ENCODE data around the gene OR2T12. TPM values are rescaled to one million over a fixed set of nuclear protein-coding genes. Genes with fewer than 3 reads are reported as not detected.
"Not testable (repeated sequence)": the region's sequence is repeated elsewhere in the genome, so short reads cannot be mapped to it uniquely, and the experiment has no call there.

The OR2T12 gene
- total RNA-seq = not detected
- long read RNA-seq = 0 reads

DNA sequence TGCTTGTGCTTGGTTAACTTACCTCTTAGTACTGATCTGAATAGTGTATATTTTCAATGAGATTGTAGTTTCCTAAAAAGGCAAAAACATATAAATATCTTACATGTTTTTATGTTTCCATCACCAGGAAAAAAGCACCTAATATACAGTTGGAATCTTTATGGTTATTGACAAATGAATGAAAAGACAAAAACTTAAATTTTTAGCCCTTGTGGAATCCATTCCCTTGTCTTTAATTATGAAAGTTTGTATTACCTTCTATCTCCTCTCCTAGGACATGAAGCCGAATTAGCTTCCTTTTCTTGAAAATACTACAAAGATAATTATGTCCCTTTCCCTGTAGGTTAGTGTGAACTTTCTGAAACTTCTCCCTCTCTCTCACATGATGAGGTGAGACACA is at the start of gene OR2T12:
OR2T12 (minus strand) TSS at position 101 of the 400 bp plus-strand sequence. CDS start 7,846 bp downstream, outside the sequence.
- ATAC-seq (no peak), DNase-seq (no peak)
- intact Hi-C loops (cut with micrococcal nuclease) = no loop called here

DNA sequence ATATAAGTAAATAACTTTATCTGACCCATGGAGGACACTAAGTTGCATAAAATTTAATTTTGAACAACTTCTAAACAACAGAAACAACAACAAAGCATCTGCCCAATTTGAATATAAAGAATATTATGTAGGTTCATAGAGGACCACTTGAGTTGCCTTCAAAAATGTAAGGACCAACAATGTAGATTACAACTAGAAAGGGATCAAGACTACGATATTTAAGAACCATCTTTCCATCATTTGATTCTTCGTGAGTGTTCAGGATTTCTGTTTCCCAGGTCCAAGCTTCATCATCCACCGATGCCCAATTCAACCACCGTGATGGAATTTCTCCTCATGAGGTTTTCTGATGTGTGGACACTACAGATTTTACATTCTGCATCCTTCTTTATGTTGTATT is 45.3 kb upstream of the OR2T12 start, which contains the start of gene OR14C36:
OR14C36 (plus strand) TSS at position 301 of the 400 bp plus-strand sequence; CDS start at position 301, 0 bp downstream.
- intact Hi-C loops (cut with micrococcal nuclease) = no loop called here
- ATAC-seq (no peak), DNase-seq (no peak)

GRCh38 chr1:248343451-248343850 is 40.2 kb upstream of the OR2T12 start:
- DNase-seq (no peak), ATAC-seq (no peak)

GRCh38 chr1:248324468-248324867 is 21.2 kb upstream of the OR2T12 start, which contains the start of gene OR2M7:
TSS of gene OR2M7 (minus strand) at chr1:248324568. CDS start at chr1:248324568, 0 bp downstream.
- no peak for ATAC-seq
- intact Hi-C loops (cut with micrococcal nuclease) = no loop called here
- no peak for DNase-seq

More at GRCh38 chr1:248343451-248343850, 40.2 kb upstream of the OR2T12 start:
- intact Hi-C loops (cut with micrococcal nuclease) = no loop called here

- no peak for ATAC-seq
- intact Hi-C loops (cut with micrococcal nuclease) = no loop called here
- DNase-seq = no peak
These were observed 13.6 kb upstream of the OR2T12 start for GRCh38 chr1:248316796-248317195.

- DNase-seq; ATAC-seq; intact Hi-C loops (cut with micrococcal nuclease): not testable (repeated sequence)
These were observed 3.5 kb upstream of the OR2T12 start for GRCh38 chr1:248306740-248307139.

- intact Hi-C loops (cut with micrococcal nuclease) = no loop called here
- DNase-seq = no peak
- no peak for ATAC-seq
These were observed 2.9 kb upstream of the OR2T12 start for GRCh38 chr1:248306103-248306502.

GRCh38 chr1:248305672-248306071 is 2.4 kb upstream of the OR2T12 start:
- ATAC-seq; intact Hi-C loops (cut with micrococcal nuclease); DNase-seq: not testable (repeated sequence)

GRCh38 chr1:248288391-248288790 is 14.8 kb downstream of the OR2T12 start:
- DNase-seq = no peak
- ATAC-seq = no peak
- intact Hi-C loops (cut with micrococcal nuclease) = no loop called here

DNA sequence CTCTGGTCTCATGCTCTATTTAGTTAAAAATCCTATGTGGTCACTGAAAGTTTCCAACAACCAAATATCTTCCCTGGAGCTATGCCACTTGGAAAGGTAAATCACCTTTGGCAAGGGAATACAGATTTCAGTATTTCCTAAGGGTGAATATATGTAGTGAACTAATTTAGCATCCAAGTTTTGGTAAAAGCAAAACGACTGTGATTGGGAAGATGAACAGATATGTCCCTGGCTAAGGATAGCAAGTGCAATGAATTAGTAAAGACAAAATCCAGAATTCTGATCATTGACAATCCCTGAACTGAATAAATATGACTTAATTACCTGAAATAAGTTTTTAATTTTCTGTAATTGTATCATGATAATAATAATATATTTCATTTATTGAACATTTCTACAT is 25.3 kb downstream of the OR2T12 start, which contains the start of gene OR2T33:
OR2T33 (minus strand) TSS at position 101 of the 400 bp plus-strand sequence. CDS start 4,162 bp downstream, outside the sequence.
- DNase-seq (no peak), ATAC-seq (no peak)
- intact Hi-C loops (cut with micrococcal nuclease) = no loop called here

DNA sequence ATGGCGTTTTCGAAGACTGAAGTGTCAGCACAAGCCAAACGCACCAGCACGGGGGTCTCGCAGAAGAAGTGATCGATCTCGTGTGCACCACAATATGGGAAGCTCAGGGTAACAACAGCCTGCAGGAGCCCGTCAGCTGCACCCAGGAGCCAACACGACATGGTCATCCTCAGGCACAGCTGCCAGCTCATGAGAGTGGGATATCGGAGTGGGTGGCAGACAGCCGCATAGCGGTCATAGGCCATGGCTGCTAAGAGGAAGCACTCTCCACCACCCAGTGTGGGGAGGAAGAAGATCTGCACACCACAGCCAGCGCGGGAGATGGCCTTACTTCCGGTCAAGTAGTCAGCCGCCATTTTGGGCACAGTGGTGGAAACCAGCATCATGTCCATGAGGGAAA is 30.0 kb downstream of the OR2T12 start:
- DNase-seq; ATAC-seq; intact Hi-C loops (cut with micrococcal nuclease): not testable (repeated sequence)

DNA sequence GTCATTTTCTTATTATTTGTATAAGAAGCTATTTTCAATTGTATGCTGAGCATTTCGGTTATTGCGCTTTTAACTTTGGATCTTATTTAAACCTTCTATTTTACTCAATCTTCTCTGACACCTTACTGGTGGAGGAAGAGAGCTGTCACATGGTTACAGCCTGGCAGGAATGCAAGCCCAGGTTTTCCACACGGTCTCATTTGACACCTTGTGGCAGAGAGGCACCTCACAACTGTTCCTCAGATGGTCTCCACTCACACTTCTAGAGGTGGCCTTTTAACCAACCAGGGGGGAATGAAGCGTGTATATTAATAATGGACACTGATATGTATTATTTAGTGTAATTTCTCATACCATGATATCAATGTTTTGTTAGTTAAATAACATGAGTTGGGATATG is 35.0 kb downstream of the OR2T12 start:
- intact Hi-C loops (cut with micrococcal nuclease) = no loop called here
- DNase-seq (no peak), ATAC-seq (no peak)

DNA sequence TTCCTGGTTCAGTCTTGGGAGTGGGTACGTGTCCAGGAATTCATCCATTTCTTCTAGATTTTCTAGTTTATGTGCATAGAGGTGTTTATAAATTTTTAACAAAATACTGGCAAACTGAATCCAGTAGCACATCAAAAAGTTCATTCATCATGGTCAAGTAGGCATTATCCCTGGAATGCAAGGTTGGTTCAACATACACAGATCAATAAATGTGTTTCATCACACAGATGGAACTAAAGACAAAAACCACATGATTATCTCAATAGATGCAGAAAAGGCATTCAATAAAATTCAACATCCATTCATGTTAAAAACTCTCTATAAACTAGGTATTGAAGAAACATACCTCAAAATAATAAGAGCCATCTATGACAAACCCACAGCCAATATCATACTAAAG is 43.9 kb downstream of the OR2T12 start:
- intact Hi-C loops (cut with micrococcal nuclease); DNase-seq; ATAC-seq: not testable (repeated sequence)

- intact Hi-C loops (cut with micrococcal nuclease) = no loop called here
- ATAC-seq (no peak), DNase-seq (no peak)
These were observed 60.0 kb downstream of the OR2T12 start for GRCh38 chr1:248243204-248243603.

Other genes starting within 250 kb of the OR2T12 start
- gene OR2L13, start 208.2 kb downstream of the OR2T12 start, total RNA-seq = not detected
- gene OR2M5, start 158.3 kb downstream of the OR2T12 start, total RNA-seq = not detected
- not detected for gene OR2M2, start 128.6 kb downstream of the OR2T12 start, total RNA-seq
- not detected for gene OR2M3, start 106.2 kb downstream of the OR2T12 start, total RNA-seq
- not detected for gene OR2M4, start 72.0 kb downstream of the OR2T12 start, total RNA-seq
- not detected for gene OR2T33, start 25.4 kb downstream of the OR2T12 start, total RNA-seq
- gene OR2M7, start 21.1 kb upstream of the OR2T12 start, total RNA-seq = not detected
- gene OR14C36, start 45.4 kb upstream of the OR2T12 start, total RNA-seq = not detected
- gene OR2T4, start 58.2 kb upstream of the OR2T12 start, total RNA-seq = not detected
- not detected for gene OR2T6, start 72.3 kb upstream of the OR2T12 start, total RNA-seq
- gene OR2T1, start 99.6 kb upstream of the OR2T12 start, total RNA-seq = not detected
- gene OR2T2, start 142.2 kb upstream of the OR2T12 start, total RNA-seq = not detected
- not detected for gene OR2T3, start 169.9 kb upstream of the OR2T12 start, total RNA-seq
- not detected for gene OR2T5, start 185.2 kb upstream of the OR2T12 start, total RNA-seq
- gene OR2G6, start 204.6 kb upstream of the OR2T12 start, total RNA-seq = not detected

Measured in left ventricle myocardium superior (tissue), 1 donor.